NOMO-1 treated with DMSO at 0.1 percent for 48 hours (cell line): ENCODE data around the gene INPP5A.

ENCODE experiments used
- DNase-seq: peaks from one replicate; lab custom pipeline; 2025; ENCODE audit not compliant: unreplicated experiment; lab: John Stamatoyannopoulos, UW

Gene INPP5A

DNA sequence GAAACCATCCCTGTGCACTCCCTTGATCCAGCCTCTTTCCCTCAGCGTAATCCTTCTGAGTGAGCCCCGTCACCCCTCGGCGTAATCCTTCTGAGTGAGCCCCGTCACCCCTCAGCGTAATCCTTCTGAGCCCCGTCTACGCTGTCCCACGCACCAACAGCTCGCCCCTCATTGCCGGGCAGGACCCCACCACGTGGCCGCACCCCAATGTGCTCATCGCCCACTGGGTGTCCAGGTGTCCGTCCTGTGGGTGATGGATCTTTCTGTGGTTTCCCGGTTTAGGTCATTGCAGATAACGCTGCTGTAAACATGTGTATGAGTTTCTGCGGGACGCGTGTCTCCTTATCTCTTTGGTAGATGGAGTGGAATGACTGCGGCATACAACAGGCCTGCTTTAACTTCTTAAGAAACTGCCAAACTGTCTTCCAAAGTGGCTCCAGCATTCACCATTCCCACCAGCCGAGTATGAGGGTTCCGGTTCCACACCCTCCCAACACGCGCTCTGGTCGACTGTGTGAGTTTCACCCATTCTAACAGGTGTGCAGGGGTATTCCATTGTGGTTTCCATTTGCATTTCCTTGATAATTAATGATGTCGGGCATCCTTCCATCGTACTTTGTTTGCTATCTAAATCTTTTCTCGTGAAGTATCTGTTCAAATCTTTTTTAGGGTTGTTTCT lies 290.4 kb downstream of the INPP5A start:
- DNase-seq, result no peak

DNA sequence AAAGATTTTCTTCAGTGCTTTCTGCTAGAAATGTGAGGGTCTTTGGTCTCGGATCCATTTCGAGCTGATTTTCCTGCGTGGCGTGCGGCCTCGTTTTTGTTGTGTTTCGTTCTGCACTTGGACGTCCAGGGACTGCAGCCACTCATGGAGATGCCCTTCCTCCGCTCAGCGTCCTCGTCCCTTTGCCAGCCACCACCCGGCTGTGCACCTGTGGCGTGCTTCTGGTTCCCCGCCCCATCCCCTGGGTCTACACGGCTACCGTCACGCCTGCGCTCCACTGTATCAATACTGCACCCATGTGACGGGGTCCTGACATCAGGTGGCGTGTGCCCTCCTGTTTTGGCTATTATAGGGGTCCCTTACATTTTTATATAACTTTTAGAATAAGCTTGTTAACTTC lies 291.1 kb downstream of the INPP5A start:
- no peak for DNase-seq

DNA sequence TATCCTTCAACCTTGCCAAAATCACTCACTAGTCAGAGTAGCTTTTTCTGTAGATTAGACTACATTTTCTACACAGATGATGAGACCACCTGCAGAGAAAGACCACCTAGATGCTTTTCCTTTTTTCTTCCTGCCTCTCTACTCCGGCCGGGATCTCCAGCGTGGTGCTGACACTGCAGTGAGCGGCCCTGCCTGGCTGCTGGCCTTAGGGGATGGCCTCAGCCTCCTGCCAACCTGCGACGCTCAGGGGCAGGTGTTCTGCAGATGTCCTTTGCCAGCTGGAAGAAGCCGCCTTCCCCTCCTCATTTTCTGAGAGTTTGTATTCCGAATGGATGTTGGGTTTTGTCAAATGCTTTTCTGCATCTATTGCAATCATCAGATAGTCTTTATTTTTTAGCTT lies 291.8 kb downstream of the INPP5A start:
- no peak for DNase-seq

DNA sequence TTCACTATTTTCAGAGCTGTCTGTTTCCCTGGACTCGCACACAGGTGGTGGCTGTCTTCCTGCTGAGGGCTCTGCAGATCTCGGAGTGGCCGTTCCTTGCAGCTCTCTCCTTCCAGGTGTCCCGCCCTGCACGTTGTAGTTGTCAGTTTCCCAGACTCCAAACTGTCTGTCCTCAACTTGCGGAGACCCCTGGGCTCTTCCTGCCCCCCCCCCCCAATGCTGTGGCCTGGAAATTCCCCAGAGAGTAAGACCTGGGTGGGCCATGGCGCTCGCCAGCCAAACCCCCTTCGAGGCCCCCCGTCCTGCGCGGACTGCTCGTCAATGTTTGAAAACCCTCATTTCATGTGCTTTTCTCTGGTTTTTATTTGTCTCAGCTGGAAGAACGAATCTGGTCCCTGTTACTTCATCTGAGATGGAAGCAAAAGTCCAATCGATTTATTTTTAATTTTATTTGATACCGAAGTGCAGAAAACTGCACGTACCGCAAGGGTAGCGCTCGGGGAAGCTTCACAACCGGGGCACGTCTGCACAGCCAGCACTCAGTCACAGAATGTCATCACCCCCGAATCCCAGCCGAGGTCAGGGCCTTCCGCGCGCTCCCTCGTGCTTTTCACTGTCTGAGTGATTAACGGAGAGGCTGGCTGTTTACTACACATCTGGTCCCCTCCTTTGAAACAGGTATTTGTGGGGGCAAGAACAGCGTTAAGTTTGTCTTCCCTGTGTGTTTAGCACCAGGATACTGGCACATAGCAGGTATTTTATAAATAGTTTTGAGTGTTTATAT lies 294.8 kb downstream of the INPP5A start:
- DNase-seq, result no peak
